GM20431 (cell line): ENCODE data around the gene ZSCAN10.
"Not testable (repeated sequence)": the region's sequence is repeated elsewhere in the genome, so short reads cannot be mapped to it uniquely, and the experiment has no call there.

Experiments used
- in situ Hi-C: fragments of 300-500 bp; cut with MseI, MboI; formaldehyde crosslinking; loops from one replicate; pipeline ENCODE4 v1.15.0; 2020; ENCODE audit warnings: low sequenced_read_pairs; ENCODE audit not compliant: unreplicated experiment

ZSCAN10 gene

DNA sequence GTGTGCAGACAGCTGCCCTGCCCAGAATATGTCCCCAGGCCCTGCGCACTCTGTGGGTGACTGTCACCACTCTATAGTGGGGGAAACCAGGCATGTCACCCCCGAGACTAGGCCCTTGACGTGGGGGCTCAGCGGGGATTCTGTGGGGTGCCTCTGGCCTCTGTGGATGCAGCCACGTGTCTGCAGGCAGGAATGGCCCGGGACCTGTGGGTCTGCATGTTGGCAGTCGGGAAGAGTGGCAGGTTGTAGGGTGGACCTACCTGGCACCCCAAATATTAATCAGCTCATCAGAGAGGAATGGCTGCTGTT is 32.7 kb downstream of the ZSCAN10 start:
- in situ Hi-C loops: no loop called here

DNA sequence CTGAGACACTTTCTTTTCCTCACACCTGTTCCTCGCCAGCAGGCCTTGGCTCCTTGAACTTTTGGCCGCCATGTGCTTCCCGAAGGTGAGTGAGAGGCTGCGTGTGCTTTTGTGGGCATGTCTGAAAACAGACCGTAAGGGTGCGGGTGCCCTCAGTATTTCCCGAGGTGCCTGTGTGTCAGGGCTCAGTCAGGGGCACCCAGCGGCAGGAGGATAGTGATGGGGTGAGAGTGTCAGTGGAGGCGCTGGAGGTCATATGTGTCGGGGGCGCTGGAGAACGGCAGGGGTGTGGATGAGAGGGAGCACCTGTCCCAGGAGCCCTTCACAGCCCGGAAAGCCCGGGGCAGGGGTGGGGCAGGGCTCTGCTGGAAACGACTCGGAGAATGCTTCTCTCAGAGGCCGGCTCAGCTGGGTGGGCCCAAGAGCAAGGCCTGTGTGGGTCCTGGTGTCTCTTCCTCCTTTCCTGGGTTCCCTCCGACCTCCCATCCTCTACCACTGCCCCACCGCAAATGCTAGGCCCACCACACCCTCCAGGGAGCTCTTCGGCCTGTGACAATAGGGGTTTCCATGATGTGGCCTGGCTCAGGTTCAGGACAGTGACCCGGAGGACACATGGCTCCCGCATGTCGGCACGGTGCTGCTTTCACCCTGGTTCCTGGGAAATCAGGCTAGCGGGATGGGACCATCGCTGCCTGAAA is 33.2 kb downstream of the ZSCAN10 start:
- in situ Hi-C loops: no loop called here

DNA sequence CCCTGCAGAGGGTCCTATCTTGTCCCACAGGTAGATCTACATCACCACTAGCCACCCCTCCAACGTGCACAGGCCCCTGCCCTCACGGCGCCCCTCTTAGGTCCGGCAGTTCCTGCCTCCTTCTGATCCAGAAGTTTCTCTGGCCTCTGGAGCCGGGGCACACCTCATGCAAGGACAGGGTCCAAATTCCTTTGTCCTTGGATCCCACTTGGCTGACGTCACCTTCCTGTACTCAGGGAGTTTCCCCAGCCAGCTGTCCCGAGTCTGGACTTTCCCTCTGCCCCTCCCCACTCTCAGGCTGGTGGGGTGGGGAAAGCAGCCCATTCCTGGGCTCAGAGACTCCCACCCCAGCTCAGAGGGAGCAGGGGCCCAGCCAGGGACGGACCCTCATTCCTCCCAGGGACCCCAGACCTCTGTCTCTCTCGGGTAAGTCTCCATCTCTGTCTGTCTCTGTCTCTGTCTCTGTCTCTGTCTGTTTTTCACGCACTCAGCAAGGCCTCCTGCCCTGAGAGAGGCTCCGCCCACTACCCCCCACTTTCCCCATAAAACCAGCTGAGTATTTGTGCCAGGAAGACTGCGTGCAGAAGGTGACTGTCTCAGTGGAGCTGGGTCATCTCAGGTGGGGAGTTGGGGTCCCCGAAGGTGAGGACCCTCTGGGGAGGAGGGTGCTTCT is 33.9 kb downstream of the ZSCAN10 start, which contains the start of gene IL32:
TSS of gene IL32 (plus strand) at position 572 of the 673 bp plus-strand sequence. CDS start 172 bp downstream, outside the sequence.
- in situ Hi-C loops: no loop called here

DNA sequence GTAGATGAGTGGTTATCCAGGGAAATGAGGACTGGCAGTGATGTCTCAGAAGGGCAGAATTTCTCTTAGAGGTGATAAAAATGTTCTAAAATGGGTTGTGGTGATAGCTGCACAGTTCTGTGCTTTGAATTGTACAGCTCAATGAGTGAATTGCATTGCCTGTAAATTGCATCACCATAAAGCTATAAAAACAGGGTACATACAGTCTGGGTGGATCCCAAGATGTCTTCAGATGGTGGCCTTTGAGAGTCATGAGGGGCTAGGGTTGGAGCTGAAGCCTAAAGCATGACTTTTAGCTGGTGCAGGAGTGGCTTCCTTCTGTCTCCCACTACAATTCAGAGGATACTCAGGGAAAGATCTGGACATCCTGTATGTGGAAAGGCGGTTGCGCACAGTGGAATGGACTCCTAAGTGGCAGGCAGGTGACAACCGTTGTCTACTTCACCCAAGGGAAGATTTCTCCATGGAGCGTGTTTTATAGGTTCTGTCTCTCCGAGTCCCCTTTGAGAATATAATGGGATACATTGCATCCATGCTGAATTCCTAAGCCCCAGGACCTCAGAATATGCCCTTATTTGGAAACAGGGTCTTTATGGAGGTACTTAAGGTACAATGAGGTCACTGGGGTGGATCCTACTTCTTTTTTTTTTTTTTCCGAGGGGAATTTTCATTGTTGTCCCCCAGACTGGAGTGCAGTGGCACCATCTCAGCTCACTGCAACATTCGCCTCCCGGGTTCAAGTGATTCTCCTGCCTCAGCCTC is 35.3 kb downstream of the ZSCAN10 start:
- in situ Hi-C loops: no loop called here

DNA sequence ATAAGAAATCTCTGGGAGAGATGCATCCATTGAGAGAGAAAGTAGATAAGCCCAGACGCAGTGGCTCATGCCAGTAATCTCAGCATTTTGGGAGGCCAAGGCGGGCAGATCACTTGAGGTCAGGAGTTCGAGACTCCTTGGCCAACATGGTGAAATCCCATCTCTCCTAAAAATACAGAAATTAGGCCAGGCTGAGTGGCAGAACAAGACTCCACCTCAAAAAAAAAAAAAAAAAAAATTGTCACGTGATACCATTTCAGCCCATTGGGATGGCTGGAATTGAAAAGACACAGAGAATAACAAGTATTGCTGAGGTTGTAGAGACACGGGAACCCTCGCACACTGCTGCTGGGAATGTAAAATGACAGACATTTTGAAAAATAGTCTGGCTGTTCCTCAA is 36.5 kb downstream of the ZSCAN10 start:
- in situ Hi-C loops: no loop called here

DNA sequence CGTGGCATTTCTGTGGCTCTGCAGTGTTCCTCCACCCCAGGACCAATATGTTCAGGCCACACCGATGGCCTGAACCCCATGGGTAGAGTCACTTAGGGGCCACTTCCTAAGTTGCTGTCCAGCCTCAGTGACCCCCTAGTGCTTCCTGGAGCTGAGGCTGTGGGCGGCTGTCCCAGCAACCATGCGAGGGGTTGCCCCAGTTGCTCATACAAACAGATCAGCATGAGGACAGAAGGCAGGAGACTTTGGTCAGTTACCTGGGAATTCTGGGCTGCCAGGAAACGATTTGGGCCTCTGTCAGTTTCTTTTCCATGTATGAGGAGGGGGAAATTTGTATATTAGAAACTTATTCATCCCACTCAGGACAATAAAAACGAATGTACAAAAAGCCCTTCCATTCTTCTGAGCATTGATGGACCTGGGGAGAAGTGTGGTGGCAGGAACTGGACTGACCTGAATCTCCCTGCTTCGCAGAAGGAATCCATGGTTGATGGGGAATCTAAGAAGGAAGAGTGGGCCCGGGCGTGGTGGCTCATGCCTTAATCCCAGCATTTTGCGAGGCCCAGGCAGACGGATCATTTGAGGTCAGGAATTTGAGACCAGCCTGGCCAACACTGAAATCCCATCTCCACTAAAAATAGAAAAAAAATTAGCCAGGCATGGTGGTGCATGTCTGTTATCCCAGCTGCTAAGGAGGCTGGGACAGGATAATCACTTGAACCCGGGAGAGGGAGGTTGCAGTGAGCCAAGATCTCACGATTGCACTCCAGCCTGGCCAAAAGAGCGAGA is 38.6 kb downstream of the ZSCAN10 start:
- in situ Hi-C loops: no loop called here

DNA sequence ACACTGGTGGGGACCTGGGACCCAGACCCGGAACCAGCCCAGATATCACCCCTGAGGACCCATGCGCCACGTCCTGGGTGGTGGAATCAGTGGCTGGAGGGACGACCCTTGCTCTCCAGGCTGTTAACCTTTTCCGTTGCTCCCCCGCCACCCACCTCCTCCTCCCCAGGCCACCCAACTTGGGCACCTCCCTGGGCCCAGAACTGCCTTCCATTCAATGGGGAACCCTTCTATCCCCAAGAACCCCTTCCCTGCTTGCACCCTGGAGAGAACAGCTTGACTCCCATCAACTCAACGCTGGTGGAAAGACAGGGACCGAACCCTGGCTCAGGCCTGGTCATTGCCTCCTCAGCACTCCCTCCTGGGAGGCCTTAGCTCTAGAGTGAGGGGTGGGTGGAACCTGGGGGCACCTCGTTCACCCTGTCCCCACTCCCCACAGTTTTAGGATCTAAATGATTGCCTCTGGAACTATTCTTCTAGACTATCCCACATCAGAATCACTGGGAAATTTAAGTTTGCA is 39.3 kb downstream of the ZSCAN10 start:
- in situ Hi-C loops: no loop called here

DNA sequence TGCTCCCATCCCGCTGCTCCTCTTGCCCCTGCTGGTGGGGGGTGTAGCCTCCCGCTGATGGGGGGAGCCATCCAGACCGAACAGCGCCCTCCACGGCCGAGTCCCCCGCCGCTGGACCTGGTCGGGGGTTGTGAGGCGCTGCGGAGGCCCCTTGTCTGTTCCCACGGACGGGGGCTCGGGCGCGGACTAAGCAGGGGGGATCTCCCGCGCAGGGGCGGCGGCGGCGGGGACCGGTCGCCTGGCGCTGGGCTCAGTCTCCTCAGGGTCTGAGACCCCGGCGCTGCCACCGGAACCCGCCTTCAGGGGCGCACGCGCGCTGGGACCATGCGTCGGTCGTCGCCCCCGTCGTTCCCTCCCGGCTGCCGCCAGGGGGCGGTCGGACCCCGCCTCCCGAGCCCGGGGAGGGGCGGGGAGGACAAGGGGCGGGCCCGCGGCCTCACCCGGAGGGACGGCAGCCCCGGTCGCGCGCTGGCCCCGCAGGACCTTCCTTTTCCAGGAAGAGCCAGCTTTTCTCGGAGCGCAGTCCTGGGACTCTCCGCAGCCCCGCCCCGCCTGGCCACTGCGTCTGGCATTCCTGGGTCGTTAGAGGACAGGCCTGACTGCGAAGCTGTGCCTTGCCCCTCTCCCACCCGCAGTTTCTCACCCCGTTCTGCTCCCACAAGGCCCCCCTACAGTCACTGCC is 39.9 kb downstream of the ZSCAN10 start:
- in situ Hi-C loops: no loop called here

DNA sequence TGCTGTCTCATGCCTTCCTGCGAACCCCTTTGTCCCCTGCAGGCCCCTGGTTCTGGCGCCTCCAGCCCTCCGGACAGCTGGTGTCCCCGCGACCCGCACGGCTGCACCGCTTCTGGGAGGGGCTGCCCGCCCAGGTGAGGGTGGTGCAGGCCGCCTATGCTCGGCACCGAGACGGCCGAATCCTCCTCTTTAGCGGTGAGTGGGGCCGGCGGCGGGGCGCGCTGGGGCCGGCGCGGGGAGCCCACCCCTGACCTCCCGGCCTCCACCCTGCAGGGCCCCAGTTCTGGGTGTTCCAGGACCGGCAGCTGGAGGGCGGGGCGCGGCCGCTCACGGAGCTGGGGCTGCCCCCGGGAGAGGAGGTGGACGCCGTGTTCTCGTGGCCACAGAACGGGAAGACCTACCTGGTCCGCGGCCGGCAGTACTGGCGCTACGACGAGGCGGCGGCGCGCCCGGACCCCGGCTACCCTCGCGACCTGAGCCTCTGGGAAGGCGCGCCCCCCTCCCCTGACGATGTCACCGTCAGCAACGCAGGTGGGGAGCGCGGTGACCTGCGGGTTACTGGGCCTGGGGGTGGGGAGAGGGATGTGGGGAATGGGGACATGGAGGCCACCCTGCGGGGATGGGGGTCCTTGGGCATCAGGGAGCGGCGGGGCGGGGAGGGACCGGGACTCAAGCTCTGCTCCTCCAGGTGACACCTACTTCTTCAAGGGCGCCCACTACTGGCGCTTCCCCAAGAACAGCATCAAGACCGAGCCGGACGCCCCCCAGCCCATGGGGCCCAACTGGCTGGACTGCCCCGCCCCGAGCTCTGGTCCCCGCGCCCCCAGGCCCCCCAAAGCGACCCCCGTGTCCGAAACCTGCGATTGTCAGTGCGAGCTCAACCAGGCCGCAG is 40.7 kb downstream of the ZSCAN10 start:
- in situ Hi-C loops: no loop called here

DNA sequence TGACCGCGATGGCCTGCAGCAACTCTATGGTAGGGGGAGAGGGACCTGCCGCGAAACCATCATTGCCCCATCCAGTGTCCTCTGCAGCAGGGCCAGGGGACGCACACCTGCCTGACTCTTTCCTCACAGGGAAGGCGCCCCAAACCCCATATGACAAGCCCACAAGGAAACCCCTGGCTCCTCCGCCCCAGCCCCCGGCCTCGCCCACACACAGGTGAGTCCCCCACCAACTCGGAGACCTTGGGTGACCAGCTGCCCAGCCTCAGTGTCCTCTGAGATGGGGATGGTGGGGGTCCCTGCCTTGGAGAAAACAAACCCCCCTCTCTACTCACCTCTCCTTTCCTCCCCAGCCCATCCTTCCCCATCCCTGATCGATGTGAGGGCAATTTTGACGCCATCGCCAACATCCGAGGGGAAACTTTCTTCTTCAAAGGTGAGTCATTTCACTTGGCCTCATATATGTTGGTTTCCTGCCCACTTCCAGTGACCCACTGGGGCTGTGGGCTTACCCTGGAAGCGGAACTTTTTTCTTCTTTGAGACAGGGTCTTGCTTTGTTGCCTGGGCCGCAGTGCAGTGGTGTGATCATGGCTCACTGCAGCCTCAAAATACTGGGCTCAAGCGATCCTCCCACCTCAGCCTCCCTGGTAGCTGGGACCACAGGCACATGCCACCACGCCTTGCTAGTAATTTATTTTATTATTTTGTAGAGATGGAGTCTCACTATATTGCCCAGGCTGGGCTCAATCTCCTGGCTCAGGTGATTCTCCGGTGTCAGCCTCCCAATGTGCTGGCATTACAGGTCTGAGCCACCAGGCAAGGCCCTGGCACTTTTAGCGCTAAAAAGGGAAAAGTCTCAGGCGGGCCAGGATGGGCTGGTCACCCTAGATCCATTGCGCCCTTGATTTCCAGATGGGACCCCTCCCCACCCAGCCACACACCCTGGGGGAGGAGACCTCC is 41.6 kb downstream of the ZSCAN10 start:
- in situ Hi-C loops: no loop called here

DNA sequence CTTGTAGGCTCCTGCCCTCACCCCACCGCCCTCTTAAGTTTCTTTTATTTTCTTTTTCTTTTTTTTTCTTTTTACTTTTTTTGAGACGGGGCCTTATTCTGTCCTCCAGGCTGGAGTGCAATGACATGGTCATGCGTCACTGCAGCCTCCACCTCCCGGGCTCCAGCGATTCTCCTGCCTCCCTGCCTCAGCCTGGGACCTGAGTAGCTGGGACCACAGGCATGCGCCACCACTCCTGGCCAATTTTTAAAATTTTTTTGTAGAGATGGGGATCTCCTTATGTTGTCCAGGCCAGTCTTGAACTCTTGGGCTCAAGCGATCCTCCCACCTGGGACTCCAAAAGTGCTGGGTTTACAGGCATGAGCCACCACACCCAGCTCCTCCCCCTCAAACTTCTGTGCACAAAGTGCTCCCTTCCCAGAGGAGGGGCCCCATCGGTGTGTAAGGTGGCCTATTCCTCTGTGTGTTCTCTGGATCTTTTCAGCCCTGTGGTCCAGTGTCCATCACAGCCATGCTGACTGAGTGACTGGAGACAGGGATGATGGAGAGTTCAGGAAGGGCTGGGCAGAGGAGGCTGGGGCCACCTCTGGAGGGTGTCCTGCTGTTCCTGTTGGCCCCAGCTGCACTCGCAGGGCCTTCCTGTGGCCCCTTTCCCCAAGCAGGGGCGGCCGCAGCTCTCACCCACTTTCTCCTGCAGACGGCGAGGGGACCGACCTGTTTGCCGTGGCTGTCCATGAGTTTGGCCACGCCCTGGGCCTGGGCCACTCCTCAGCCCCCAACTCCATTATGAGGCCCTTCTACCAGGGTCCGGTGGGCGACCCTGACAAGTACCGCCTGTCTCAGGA is 42.5 kb downstream of the ZSCAN10 start:
- in situ Hi-C loops: no loop called here

DNA sequence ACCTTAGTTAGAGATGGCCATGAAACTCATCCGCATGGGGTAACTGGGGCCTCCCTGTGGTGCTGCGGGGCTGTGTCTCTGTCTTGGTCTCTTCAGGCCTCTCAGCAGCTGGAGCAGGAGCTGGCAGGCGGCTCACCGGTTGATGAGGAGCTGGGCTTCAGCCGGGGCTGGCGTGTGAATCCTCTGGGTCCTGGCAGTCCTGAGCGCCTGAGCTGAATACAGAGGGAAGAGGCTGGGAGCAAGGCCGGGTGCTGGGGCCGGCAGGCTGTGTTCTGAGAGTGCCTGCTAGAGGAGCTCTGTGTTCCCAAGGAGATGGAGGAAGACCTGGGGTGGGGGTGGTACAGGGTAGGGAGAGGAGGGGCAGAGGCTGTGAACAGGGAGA is 43.4 kb downstream of the ZSCAN10 start:
- in situ Hi-C loops: not testable (repeated sequence)

DNA sequence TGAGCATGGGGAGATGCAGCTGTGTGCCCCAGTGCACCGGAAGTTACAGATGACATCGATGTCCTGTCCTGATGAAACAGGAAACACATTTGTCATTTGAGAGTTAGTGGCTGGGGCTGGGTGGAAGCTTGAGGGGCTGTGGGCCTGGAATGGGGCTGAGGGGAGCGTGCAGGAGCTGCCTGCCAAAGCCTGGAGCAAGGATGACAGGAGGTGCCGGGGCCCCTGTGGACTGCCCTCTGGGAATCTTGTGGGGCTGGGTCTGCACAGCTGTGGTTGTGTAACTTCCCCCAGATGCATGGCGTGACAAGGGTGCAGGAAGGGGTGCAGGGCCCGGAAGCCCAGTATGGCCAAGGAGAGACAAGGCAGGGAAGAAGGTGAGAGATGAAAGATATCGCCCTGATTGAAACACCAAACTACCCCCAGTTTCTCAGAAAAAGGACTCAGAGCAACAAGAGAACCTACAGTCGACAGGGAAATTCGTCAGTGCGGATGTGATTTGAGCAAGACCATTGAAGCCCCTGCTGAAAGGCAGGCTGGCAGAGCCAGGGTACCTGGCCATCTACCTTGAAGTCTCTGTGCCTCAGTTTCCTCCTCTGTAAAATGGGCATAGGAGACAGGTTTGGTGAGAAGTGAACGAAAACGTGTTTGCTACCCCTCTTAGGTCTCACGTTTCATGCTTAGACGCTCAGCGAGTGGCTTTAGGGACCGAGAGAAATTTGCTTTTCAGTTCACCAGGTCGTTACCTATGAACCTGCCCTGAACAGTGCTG is 43.9 kb downstream of the ZSCAN10 start:
- in situ Hi-C loops: no loop called here

DNA sequence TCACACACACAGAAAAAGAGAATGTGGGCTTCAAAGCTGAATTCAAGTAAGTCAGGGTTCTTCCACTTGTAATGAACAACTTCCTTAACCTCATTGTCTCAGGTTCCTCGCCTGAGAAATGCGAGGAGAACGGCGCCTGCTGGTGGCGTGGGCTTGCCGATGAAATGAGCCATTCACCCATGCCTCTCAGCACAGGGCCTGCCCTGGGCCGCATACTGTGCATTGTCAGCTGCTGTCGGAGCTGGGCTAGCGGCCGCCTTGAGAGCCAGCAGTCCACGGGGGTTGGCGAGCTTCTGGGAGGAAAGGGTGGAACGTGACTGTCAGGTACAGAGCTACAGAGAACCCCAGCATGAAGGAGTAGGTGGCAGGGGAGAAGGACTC is 45.8 kb downstream of the ZSCAN10 start:
- in situ Hi-C loops: not testable (repeated sequence)

DNA sequence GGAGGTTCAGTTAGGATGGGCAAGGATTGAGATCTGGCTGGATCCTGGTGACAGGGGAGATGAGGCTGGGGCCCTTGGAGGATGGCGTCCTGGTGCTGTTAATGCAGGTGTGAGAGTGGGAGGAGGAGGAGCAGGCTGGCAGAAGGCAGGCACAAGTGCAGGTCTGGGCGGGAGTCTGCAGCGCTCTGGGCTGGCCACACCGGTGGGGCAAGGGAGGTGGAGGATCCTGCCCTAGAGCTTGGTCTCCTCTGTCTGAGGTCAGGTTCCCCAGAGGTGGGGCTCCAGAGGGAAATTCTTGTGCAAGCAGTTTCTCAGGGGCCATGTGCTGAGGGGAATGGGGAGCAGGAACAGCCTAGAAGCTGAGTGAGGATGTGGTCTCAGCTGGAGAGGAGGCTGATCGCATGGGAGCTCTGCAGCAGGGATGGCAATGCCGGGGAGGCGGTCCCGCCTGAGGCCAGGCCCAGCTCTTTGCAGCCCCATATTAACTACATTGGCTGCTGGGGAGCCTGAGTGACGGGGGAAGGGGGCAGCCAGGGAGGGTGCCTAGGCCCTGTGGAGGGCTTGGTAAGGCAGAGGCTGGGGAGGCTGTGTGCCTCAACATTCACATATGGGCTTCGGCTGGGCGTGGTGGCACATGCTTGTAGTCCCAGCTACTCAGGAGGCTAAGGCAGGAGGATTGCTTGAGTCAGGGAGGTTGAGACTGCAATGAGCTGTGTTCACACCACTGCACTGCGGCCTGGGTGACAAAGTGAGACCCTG is 46.3 kb downstream of the ZSCAN10 start:
- in situ Hi-C loops: not testable (repeated sequence)
